T-helper 2 cell treated with Interferon-gamma antibody and Interleukin-4, amounts not matched to agents 100 ng/mL and 5 ng/mL, for 36 hours (primary cell): ENCODE results near the gene PRPF4. TPM values are rescaled to one million over a fixed set of nuclear protein-coding genes. Genes with fewer than 3 reads are reported as not detected.
"Not testable (repeated sequence)": the region's sequence is repeated elsewhere in the genome, so short reads cannot be mapped to it uniquely, and the experiment has no call there.

Source experiments
- intact Hi-C: fragments of 100-400 bp; cut with micrococcal nuclease; formaldehyde crosslinking; loops from one replicate; pipeline ENCODE4 v1.15.1; 2023
- total RNA-seq: library from RNA; stranded (reverse); gene quantifications from 2 replicates; pipeline ENCODE4 v1.2.3, GENCODE V29; 2022

The PRPF4 gene
- total RNA-seq: 36.8 and 37.2 TPM in 2 replicates

- intact Hi-C loops: loop anchor here (1.0 to 5.0 kb wide), 11 partner anchors 54 to 1793 kb away; partner anchors contain the start of genes ALAD, C9orf43, ECPAS and FKBP15
Measured at GRCh38 chr9:113275157-113276131, at the start of gene PRPF4, which contains the start of gene CDC26. Gene PRPF4 (plus strand): TSS chr9:113275658. CDS start chr9:113275744, 86 bp downstream. Gene CDC26 (minus strand): TSS chr9:113275572. CDS start chr9:113272507, 3,065 bp downstream.

GRCh38 chr9:113227436-113227835 is 48.0 kb upstream of the PRPF4 start:
- intact Hi-C loops: loop anchor here (10.0 kb wide), 1 partner anchor 1157 kb away; the partner anchor contains the start of gene AKNA

GRCh38 chr9:113228130-113228665 is 47.3 kb upstream of the PRPF4 start:
- intact Hi-C loops: loop anchor here (10.0 kb wide), 1 partner anchor 1157 kb away; the partner anchor contains the start of gene AKNA

GRCh38 chr9:113231701-113232100 is 43.8 kb upstream of the PRPF4 start:
- intact Hi-C loops: loop anchor here (1.0 kb wide), 1 partner anchor 10 kb away; the partner anchor contains the start of genes FKBP15 and SLC31A1

GRCh38 chr9:113235701-113236255 is 39.7 kb upstream of the PRPF4 start:
- intact Hi-C loops: not testable (repeated sequence)

GRCh38 chr9:113237026-113237425 is 38.4 kb upstream of the PRPF4 start:
- intact Hi-C loops: no loop called here

- intact Hi-C loops: no loop called here
Measured at GRCh38 chr9:113238202-113238858, 37.1 kb upstream of the PRPF4 start.

- intact Hi-C loops: no loop called here
Measured at GRCh38 chr9:113238859-113239232, 36.6 kb upstream of the PRPF4 start.

- intact Hi-C loops: no loop called here
Measured at GRCh38 chr9:113241161-113241560, 34.3 kb upstream of the PRPF4 start.

GRCh38 chr9:113244556-113244955 is 30.9 kb upstream of the PRPF4 start:
- intact Hi-C loops: no loop called here

GRCh38 chr9:113245894-113246293 is 29.6 kb upstream of the PRPF4 start:
- intact Hi-C loops: no loop called here

- intact Hi-C loops: no loop called here
Measured at GRCh38 chr9:113246928-113247327, 28.5 kb upstream of the PRPF4 start.

- intact Hi-C loops: no loop called here
Measured at GRCh38 chr9:113247640-113248039, 27.8 kb upstream of the PRPF4 start.

GRCh38 chr9:113249661-113250060 is 25.8 kb upstream of the PRPF4 start:
- intact Hi-C loops: not testable (repeated sequence)

- intact Hi-C loops: no loop called here
Measured at GRCh38 chr9:113250807-113251206, 24.7 kb upstream of the PRPF4 start.

- intact Hi-C loops: no loop called here
Measured at GRCh38 chr9:113254991-113255390, 20.5 kb upstream of the PRPF4 start.

GRCh38 chr9:113255438-113255837 is 20.0 kb upstream of the PRPF4 start:
- intact Hi-C loops: no loop called here

- intact Hi-C loops: no loop called here
Measured at GRCh38 chr9:113257863-113258262, 17.6 kb upstream of the PRPF4 start.

GRCh38 chr9:113258282-113258681 is 17.2 kb upstream of the PRPF4 start:
- intact Hi-C loops: no loop called here

GRCh38 chr9:113261917-113262671 is 13.4 kb upstream of the PRPF4 start:
- intact Hi-C loops: no loop called here

- intact Hi-C loops: no loop called here
Measured at GRCh38 chr9:113266174-113266573, 9.3 kb upstream of the PRPF4 start.
